Esophagus muscularis mucosa (tissue), 4 donors: ENCODE measurements around the gene NAT14. TPM values are rescaled to one million over a fixed set of nuclear protein-coding genes. Genes with fewer than 3 reads are reported as not detected.

Experiments used
- DNase-seq: peaks from one replicate; pipeline ENCODE4 v3.0.0-alpha.2; 2017; ENCODE audit errors: extremely low spot score
- H3K27ac ChIP-seq, 4 donors: fragments of 200-600 bp; sonication (generic); replicated peaks in 1 of 4; 1 replicate in 3 of 4; 2 replicates in 1 of 4; pipeline ENCODE4 v1.5.1; 2016 to 2019; ENCODE audit warnings: mild to moderate bottlenecking in 1 of 4
- H3K27me3 ChIP-seq, 4 donors: fragments of 200-600 bp; sonication (generic); one replicate each; pipeline versions ENCODE4 v1.5.1 to v1.6.0; 2016 to 2019
- H3K36me3 ChIP-seq, 4 donors: fragments of 200-600 bp; sonication (generic); one replicate each; pipeline ENCODE4 v1.5.1; 2016 to 2019
- H3K4me1 ChIP-seq, 4 donors: fragments of 200-600 bp; sonication (generic); one replicate each; pipeline ENCODE4 v1.5.1; 2016 to 2019
- H3K4me3 ChIP-seq, 4 donors: fragments of 200-600 bp; sonication (generic); 1 replicate in 2 of 4; 2 replicates in 2 of 4; pipeline ENCODE4 v1.5.1; 2016 to 2019; ENCODE audit warnings: mild to moderate bottlenecking in 4 of 4, moderate library complexity in 1 of 4
- H3K9me3 ChIP-seq, 4 donors: fragments of 200-600 bp; sonication (generic); 1 replicate in 3 of 4; 2 replicates in 1 of 4; pipeline ENCODE4 v1.5.1; 2016 to 2019
- CTCF ChIP-seq, 3 experiments: fragments of 200-600 bp in 2 of 3; fragments of 450-650 bp in 1 of 3; sonication (generic) in 2 of 3; IDR thresholded peaks; one replicate each; pipeline ENCODE4 v1.5.1; 2017 to 2019; ENCODE audit warnings: antibody characterized with exemption in 3 of 3, mild to moderate bottlenecking in 2 of 3, moderate library complexity in 1 of 3
- EP300 ChIP-seq: sonication (generic); formaldehyde crosslinking; IDR thresholded peaks from one replicate; pipeline ENCODE4 v1.6.1; 2017; ENCODE audit warnings: antibody characterized with exemption
- POLR2A ChIP-seq: fragments of 450-650 bp; IDR thresholded peaks from one replicate; pipeline ENCODE4 v1.6.1; 2017; ENCODE audit warnings: antibody characterized with exemption, moderate library complexity, mild to moderate bottlenecking, low read depth
- POLR2AphosphoS5 ChIP-seq, 2 donors: sonication (generic); formaldehyde crosslinking; IDR thresholded peaks; one replicate each; pipeline ENCODE4 v1.6.1; 2017; ENCODE audit warnings: antibody characterized with exemption in 2 of 2
- WGBS: methylation state at CpG from one replicate; pipeline ENCODE4 v1.1.5; 2018; 5-methylcytosine and 5-hydroxymethylcytosine counted together
- intact Hi-C: fragments of 100-400 bp; cut with DNase I; formaldehyde crosslinking; loops from one replicate; pipeline ENCODE4 v1.15.1; 2023
- total RNA-seq, 4 donors: library from RNA; depleted of rRNA; stranded (reverse); fragments of >200 nt; gene quantifications; one replicate each; pipeline versions ENCODE4 v1.1.0 to v1.2.1, GENCODE V29; 2016

The NAT14 gene
- total RNA-seq, 4 donors from 2014 or later: 5.8 to 14.2 (median 10.2) TPM

GRCh38 chr19:55449469-55449868 lies 35.5 kb upstream of the NAT14 start:
- H3K27me3 ChIP-seq: peaks cover 5 to 71% (median 38%) of the 10 kb centered on the region in 4 donors
- no peak overlapping the region for H3K4me3 ChIP-seq
- H3K27ac ChIP-seq: no peak overlapping the region
- H3K4me1 ChIP-seq: peaks cover 14 to 25% (median 24%) of the 10 kb centered on the region in 4 donors
- intact Hi-C loops: no loop called here
- WGBS: 48% methylated on average over 13 of the region's 16 CpGs
- H3K36me3 ChIP-seq: peaks cover 0 to 6% (median 2%) of the 10 kb centered on the region in 4 donors
- no peak for DNase-seq
- TF ChIP-seq CTCF (IDR thresholded peaks at IDR 0.05) (no peak), POLR2AphosphoS5 (IDR thresholded peaks at IDR 0.05) (no peak), EP300 (no peak), POLR2A (no peak)
- H3K9me3 ChIP-seq: no peaks in the 10 kb centered on the region

- 1% methylated on average over 19 of the region's 80 CpGs for WGBS
- no peak for TF ChIP-seq CTCF (IDR thresholded peaks at IDR 0.05)
- TF ChIP-seq POLR2A: no peak
- no peak for TF ChIP-seq EP300
- no peak for TF ChIP-seq POLR2AphosphoS5 (IDR thresholded peaks at IDR 0.05)
- peaks cover 14 to 25% (median 24%) of the 10 kb centered on the region in 4 donors for H3K4me1 ChIP-seq
- no peak for DNase-seq
- H3K4me3 ChIP-seq: peak overlapping the region; percentile 19 to 45 (median 26)
- intact Hi-C loops: no loop called here
- no peak overlapping the region for H3K27ac ChIP-seq
- no peaks in the 10 kb centered on the region for H3K9me3 ChIP-seq
- H3K27me3 ChIP-seq: peaks cover 5 to 53% (median 25%) of the 10 kb centered on the region in 4 donors
- peaks cover 5 to 25% (median 17%) of the 10 kb centered on the region in 4 donors for H3K36me3 ChIP-seq
Measured at GRCh38 chr19:55451163-55451964, 33.6 kb upstream of the NAT14 start.

GRCh38 chr19:55451965-55452748 lies 32.8 kb upstream of the NAT14 start:
- H3K27ac ChIP-seq: no peak overlapping the region
- H3K9me3 ChIP-seq: no peaks in the 10 kb centered on the region
- no peak for TF ChIP-seq POLR2A
- no peak for TF ChIP-seq POLR2AphosphoS5 (IDR thresholded peaks at IDR 0.05)
- TF ChIP-seq CTCF (IDR thresholded peaks at IDR 0.05): no peak
- no peak for TF ChIP-seq EP300
- 4% methylated on average over 27 of the region's 57 CpGs for WGBS
- intact Hi-C loops: no loop called here
- H3K4me1 ChIP-seq: peaks cover 14 to 25% (median 24%) of the 10 kb centered on the region in 4 donors
- peak overlapping the region; percentile 24 to 45 (median 26) for H3K4me3 ChIP-seq
- DNase-seq: no peak
- peaks cover 5 to 46% (median 25%) of the 10 kb centered on the region in 4 donors for H3K27me3 ChIP-seq
- H3K36me3 ChIP-seq: peaks cover 5 to 32% (median 17%) of the 10 kb centered on the region in 4 donors

GRCh38 chr19:55452749-55453346 lies 32.1 kb upstream of the NAT14 start:
- 9% methylated on average over 27 of the region's 34 CpGs for WGBS

More at GRCh38 chr19:55452749-55453346, 32.1 kb upstream of the NAT14 start:
- no peak overlapping the region for H3K27ac ChIP-seq
- H3K27me3 ChIP-seq: peaks cover 5 to 40% (median 25%) of the 10 kb centered on the region in 4 donors
- H3K9me3 ChIP-seq: no peaks in the 10 kb centered on the region
- peak overlapping the region; percentile 24 to 45 (median 26) for H3K4me3 ChIP-seq
- peak in 1 of 2 donors; percentile 33 for TF ChIP-seq POLR2AphosphoS5 (IDR thresholded peaks at IDR 0.05)
- TF ChIP-seq EP300: no peak
- TF ChIP-seq POLR2A: no peak
- TF ChIP-seq CTCF (IDR thresholded peaks at IDR 0.05): no peak
- H3K4me1 ChIP-seq: peaks cover 14 to 25% (median 24%) of the 10 kb centered on the region in 4 donors
- intact Hi-C loops: no loop called here
- DNase-seq: no peak
- peaks cover 5 to 32% (median 17%) of the 10 kb centered on the region in 4 donors for H3K36me3 ChIP-seq
